ENCODE measurements around the gene RCE1. TPM values are rescaled to one million over a fixed set of nuclear protein-coding genes. Genes with fewer than 3 reads are reported as not detected.

The RCE1 gene
- total RNA-seq, 1 donor from 2014 or later, result 14.5 TPM

GRCh38 chr11:66845143-66845875 lies 2.1 kb downstream of the RCE1 start:
- ATAC-seq, result no peak

GRCh38 chr11:66845876-66846212 lies 2.6 kb downstream of the RCE1 start:
- ATAC-seq, result no peak

- ATAC-seq, result peak; percentile 13
Measured at GRCh38 chr11:66846671-66847091, 3.4 kb downstream of the RCE1 start.

- no peak for ATAC-seq
Measured at GRCh38 chr11:66847461-66848232, 4.4 kb downstream of the RCE1 start.

GRCh38 chr11:66848671-66849500 lies 5.6 kb downstream of the RCE1 start:
- ATAC-seq, result no peak

GRCh38 chr11:66849501-66850234 lies 6.4 kb downstream of the RCE1 start:
- no peak for ATAC-seq

GRCh38 chr11:66850235-66850587 lies 7.0 kb downstream of the RCE1 start:
- no peak for ATAC-seq

- ATAC-seq, result no peak
Measured at GRCh38 chr11:66850588-66851238, 7.5 kb downstream of the RCE1 start.

GRCh38 chr11:66851239-66851596 lies 8.0 kb downstream of the RCE1 start:
- ATAC-seq, result no peak

- ATAC-seq, result no peak
Measured at GRCh38 chr11:66851698-66852465, 8.6 kb downstream of the RCE1 start.

- no peak for ATAC-seq
Measured at GRCh38 chr11:66852466-66853241, 9.4 kb downstream of the RCE1 start.

- no peak for ATAC-seq
Measured at GRCh38 chr11:66853242-66854229, 10.3 kb downstream of the RCE1 start.

- ATAC-seq, result no peak
Measured at GRCh38 chr11:66854231-66854661, 11.0 kb downstream of the RCE1 start.

GRCh38 chr11:66854729-66855211 lies 11.5 kb downstream of the RCE1 start:
- ATAC-seq, result no peak

- ATAC-seq, result peak; percentile 78
Measured at GRCh38 chr11:66855574-66856495, 12.6 kb downstream of the RCE1 start.

- ATAC-seq, result peak; percentile 41
Measured at GRCh38 chr11:66856496-66857233, 13.4 kb downstream of the RCE1 start, which contains the start of gene LRFN4. LRFN4 (plus strand) TSS chr11:66857064; CDS start chr11:66857745, 681 bp downstream.
